ENCODE measurements around the gene HECW1. TPM values are rescaled to one million over a fixed set of nuclear protein-coding genes. Genes with fewer than 3 reads are reported as not detected.

The HECW1 gene
- total RNA-seq, 1 experiment from 2014 or later, result 0.77 TPM

DNA sequence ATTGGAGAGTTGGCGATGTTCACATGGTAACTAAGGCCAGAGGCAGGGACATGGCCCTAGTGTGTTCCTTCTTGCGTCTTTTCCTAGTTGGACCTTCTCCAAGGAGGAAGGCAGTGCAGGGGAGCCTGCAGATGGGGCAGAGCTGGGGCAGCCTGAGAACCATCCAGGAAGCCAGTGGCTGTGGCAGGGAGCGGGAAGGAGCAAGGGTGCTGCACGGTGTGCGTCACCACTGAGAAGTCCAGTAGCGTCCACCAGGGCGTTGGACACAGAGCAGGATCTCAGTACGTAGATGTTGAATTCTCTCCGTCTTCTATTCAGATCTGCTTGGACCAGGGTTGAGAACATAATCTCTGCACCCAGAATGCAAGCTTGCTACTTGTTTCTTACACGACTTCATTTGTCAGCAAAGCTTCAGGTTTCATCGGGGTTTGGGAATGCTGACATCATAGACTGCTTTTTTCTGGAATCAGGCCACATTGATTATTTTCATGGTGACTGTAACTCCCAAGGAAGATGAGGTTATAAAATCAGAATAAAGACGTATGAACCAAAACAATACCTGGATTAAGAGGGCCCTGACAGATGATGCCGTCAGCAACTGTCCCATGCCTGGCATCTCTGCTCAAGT lies 130.3 kb downstream of the HECW1 start:
- no peaks in the 10 kb centered on the region for H3K9me3 ChIP-seq (ENCODE audit: control insufficient read depth, insufficient read depth, low read depth, low read length)
- no peak overlapping the region for H3K4me3 ChIP-seq (ENCODE audit: low read depth in 2 of 2, low read length in 2 of 2)
- no TSS peak for BruUV-seq (replicated peaks)
- H3K27me3 ChIP-seq (ENCODE audit: control insufficient read depth, insufficient read depth, low read length), result peaks cover 6% of the 10 kb centered on the region
- in situ Hi-C loops (cut with HindIII; ENCODE audit: low pct_unique_long_range_greater_than_20kb, low sequenced_read_pairs), result no loop called here
- no peak for ATAC-seq
- intact Hi-C loops (cut with micrococcal nuclease; ENCODE audit: unreplicated experiment), result no loop called here
- CTCF ChIA-PET, result no interaction called here
- no peaks in the 10 kb centered on the region for H3K4me1 ChIP-seq (ENCODE audit: control insufficient read depth, insufficient read depth, low read length)
- H3K36me3 ChIP-seq (ENCODE audit: control insufficient read depth, insufficient read depth, low read length), result no peaks in the 10 kb centered on the region
- DNase-seq (ENCODE audit: low read depth, low spot score), result no peak
- TF ChIP-seq POLR2AphosphoS5 (IDR thresholded peaks at IDR 0.05; ENCODE audit: low read depth, low read length) (no peak), TCF7L2 (IDR thresholded peaks at IDR 0.05; ENCODE audit: low read depth, low read length) (no peak), SIN3A (IDR thresholded peaks at IDR 0.05; ENCODE audit: borderline replicate concordance, insufficient read depth, low read depth, low read length) (no peak), REST (IDR thresholded peaks at IDR 0.05; ENCODE audit: insufficient read depth in 1 of 2, low read depth in 2 of 2, low read length in 1 of 2) (no peak)
- TF ChIP-seq, protein P1, sequence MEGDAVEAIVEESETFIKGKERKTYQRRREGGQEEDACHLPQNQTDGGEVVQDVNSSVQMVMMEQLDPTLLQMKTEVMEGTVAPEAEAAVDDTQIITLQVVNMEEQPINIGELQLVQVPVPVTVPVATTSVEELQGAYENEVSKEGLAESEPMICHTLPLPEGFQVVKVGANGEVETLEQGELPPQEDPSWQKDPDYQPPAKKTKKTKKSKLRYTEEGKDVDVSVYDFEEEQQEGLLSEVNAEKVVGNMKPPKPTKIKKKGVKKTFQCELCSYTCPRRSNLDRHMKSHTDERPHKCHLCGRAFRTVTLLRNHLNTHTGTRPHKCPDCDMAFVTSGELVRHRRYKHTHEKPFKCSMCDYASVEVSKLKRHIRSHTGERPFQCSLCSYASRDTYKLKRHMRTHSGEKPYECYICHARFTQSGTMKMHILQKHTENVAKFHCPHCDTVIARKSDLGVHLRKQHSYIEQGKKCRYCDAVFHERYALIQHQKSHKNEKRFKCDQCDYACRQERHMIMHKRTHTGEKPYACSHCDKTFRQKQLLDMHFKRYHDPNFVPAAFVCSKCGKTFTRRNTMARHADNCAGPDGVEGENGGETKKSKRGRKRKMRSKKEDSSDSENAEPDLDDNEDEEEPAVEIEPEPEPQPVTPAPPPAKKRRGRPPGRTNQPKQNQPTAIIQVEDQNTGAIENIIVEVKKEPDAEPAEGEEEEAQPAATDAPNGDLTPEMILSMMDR (IDR thresholded peaks at IDR 0.05), result no peak
- no peak overlapping the region for H3K27ac ChIP-seq (ENCODE audit: low read length)
- POLR2A ChIA-PET, result no interaction called here

GRCh38 chr7:43244232-43244631 lies 131.8 kb downstream of the HECW1 start:
- peaks cover 2% of the 10 kb centered on the region; the same call in 1 of the 2 replicates for H3K4me1 ChIP-seq (ENCODE audit: control insufficient read depth, insufficient read depth, low read length)
- ChIA-PET CTCF (interaction anchor here (0.6 kb wide), 1 partner anchor 328 kb away, joined by 3 read pairs; no protein-coding TSS in a partner anchor), POLR2A (no interaction called here)
- no peaks in the 10 kb centered on the region for H3K9me3 ChIP-seq (ENCODE audit: control insufficient read depth, insufficient read depth, low read depth, low read length)
- H3K27me3 ChIP-seq (ENCODE audit: control insufficient read depth, insufficient read depth, low read length), result peaks cover 8% of the 10 kb centered on the region
- TF ChIP-seq POLR2AphosphoS5 (IDR thresholded peaks at IDR 0.05; ENCODE audit: low read depth, low read length) (no peak), TCF7L2 (IDR thresholded peaks at IDR 0.05; ENCODE audit: low read depth, low read length) (no peak), SIN3A (IDR thresholded peaks at IDR 0.05; ENCODE audit: borderline replicate concordance, insufficient read depth, low read depth, low read length) (no peak), REST (IDR thresholded peaks at IDR 0.05; ENCODE audit: insufficient read depth in 1 of 2, low read depth in 2 of 2, low read length in 1 of 2) (no peak)
- TF ChIP-seq, protein P1 (IDR thresholded peaks at IDR 0.05), result no peak
- BruUV-seq (replicated peaks), result no TSS peak
- in situ Hi-C loops (cut with HindIII; ENCODE audit: low pct_unique_long_range_greater_than_20kb, low sequenced_read_pairs), result no loop called here
- no peak overlapping the region for H3K27ac ChIP-seq (ENCODE audit: low read length)
- intact Hi-C loops (cut with micrococcal nuclease; ENCODE audit: unreplicated experiment), result no loop called here
- H3K4me3 ChIP-seq (ENCODE audit: low read depth in 2 of 2, low read length in 2 of 2), result no peak overlapping the region
- ATAC-seq (no peak), DNase-seq (ENCODE audit: low read depth, low spot score) (no peak)
- no peaks in the 10 kb centered on the region for H3K36me3 ChIP-seq (ENCODE audit: control insufficient read depth, insufficient read depth, low read length)
